Measurements from ENCODE around the gene XYLT1. TPM values are rescaled to one million over a fixed set of nuclear protein-coding genes. Genes with fewer than 3 reads are reported as not detected.

Gene XYLT1
- total and polyA plus RNA-seq, 10 of the 15 experiments (the other 5 are each of a cell fraction or from before 2014, with no cell fraction given) = 0.88 to 14.8 (median 5.8) TPM

DNA sequence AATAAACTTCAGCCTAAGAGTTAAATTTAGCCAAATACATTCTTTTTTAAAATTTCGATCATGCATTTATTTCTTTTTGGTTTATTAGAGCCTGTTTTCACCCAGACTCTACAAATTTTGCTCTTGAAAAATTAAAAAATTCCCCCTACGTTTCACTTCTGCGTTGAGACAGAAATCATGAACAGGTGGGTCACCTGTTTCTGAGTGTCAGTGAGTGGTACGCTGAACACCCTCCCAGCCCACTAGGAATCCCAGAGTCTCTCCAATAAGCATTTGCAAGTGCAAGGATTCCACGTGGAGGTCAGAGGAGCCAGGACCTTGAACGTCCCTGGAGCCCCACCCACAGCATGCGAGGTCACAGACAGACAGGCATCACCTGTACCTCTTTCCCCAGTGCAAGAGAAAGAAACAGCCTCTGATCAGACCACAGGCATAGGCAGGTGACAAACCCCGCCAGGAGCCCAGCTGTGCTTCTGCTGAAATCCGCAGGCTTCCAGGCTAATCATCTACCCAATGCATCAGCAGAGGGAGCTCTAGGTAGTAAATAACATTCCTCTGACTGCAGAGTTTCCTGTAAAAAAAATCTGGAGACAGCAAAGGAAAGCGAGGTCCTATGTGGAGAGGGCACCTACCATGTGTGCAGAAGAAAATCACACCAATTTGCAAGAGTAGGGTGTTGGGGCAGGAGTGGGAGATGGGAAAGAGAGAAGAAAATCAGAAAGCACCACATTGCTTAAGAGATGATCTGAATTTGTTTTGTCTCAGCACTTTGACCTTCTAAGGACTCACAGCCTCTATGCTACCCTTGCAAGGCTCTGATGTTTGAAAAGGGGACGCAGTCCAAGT lies 5.9 kb upstream of the XYLT1 start (continued):
- TF ChIP-seq MEF2B (IDR thresholded peaks at IDR 0.05; ENCODE audit: partially characterized antibody, poor library complexity, severe bottlenecking) (no peak), IRF4 (IDR thresholded peaks at IDR 0.05; ENCODE audit: low read depth, low read length) (no peak), HDAC6 (IDR thresholded peaks at IDR 0.05; ENCODE audit: unreplicated experiment) (no peak), MTA2 (IDR thresholded peaks at IDR 0.05; ENCODE audit: low read depth) (no peak), MTA3 (IDR thresholded peaks at IDR 0.05; ENCODE audit: borderline replicate concordance, low read length) (no peak), SUZ12 (IDR thresholded peaks at IDR 0.05; ENCODE audit: unreplicated experiment) (no peak), ZNF274 (IDR thresholded peaks at IDR 0.05; ENCODE audit: insufficient read depth, insufficient read length) (no peak), RAD21 (IDR thresholded peaks at IDR 0.05; ENCODE audit: insufficient read depth, low read depth, low read length) (peak; percentile 70), WRNIP1 (IDR thresholded peaks at IDR 0.05; ENCODE audit: borderline replicate concordance, low read depth, low read length) (no peak), CREB1 (IDR thresholded peaks at IDR 0.05; ENCODE audit: low read depth) (no peak), ZNF24 (IDR thresholded peaks at IDR 0.05) (no peak), RAD51 (IDR thresholded peaks at IDR 0.05) (no peak), CHD1 (IDR thresholded peaks at IDR 0.05; ENCODE audit: low read depth, low read length) (no peak)

DNA sequence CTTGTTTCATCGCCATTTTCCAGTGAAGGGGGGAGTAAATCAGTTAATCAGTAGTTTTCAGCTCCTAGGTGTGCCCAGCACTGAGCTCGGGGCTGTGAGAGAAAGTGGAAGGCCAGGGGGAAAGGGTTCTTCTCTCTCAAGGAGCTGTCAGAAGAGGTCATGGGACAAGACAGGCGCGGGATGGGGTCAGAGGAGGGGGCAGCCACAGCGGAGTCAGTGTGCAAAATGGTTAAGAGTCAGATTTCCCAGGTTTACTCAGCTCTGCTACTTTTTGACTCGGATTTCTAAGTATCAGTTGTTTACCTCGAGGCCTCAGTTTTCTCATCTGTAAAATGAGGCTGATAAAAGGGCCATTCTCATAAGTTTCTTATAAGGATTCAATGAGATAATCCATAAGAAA lies 4.3 kb upstream of the XYLT1 start:
- H3K9me3 ChIP-seq (replicated peaks; ENCODE audit: control insufficient read depth, insufficient read depth, low read length) = no peaks in the 10 kb centered on the region
- H3K79me2 ChIP-seq (ENCODE audit: control insufficient read depth, insufficient read depth, low read length) = no peaks in the 10 kb centered on the region
- ATAC-seq (0 out of 3 replicates have a peak, but pooled peaks have one; percentile 5), DNase-seq (ENCODE audit: low read depth, low spot score) (no peak), FAIRE-seq (no peak)
- peaks cover 18% of the 10 kb centered on the region for H3K4me1 ChIP-seq (ENCODE audit: control insufficient read depth, insufficient read depth, low read length)
- H3K27me3 ChIP-seq (replicated peaks in 1 of 2; ENCODE audit: control insufficient read depth in 2 of 2, insufficient read depth in 2 of 2, low read length in 1 of 2) = no peaks in the 10 kb centered on the region
- no peak overlapping the region for H2AFZ ChIP-seq (ENCODE audit: control insufficient read depth, low read depth, low read length)
- no peaks in the 10 kb centered on the region for H4K20me1 ChIP-seq (ENCODE audit: control insufficient read depth, insufficient read depth)
- intact Hi-C loops (cut with micrococcal nuclease; ENCODE audit: unreplicated experiment) = loop anchor here (5.0 kb wide), 1 partner anchor 52 kb away; no protein-coding TSS in a partner anchor
- WGBS (ENCODE audit: insufficient coverage, insufficient replicate concordance, low lambda C conversion rate, missing lambda C conversion rate) = 5% methylated on average over 7 of the region's 7 CpGs
- ChIA-PET CTCF (interaction anchor here (0.6 to 3.2 kb wide), 8 partner anchors 11 to 614 kb away, joined by 3 to 18 read pairs (median 4); no protein-coding TSS in a partner anchor), POLR2A (no interaction called here), SMC1A (ENCODE audit: uncharacterized antibody, unreplicated experiment) (interaction anchor here (0.6 to 2.2 kb wide), 11 partner anchors 9 to 130 kb away, joined by 3 to 9 read pairs (median 3); no protein-coding TSS in a partner anchor), RAD21 (ENCODE audit: unreplicated experiment) (interaction anchor here (0.7 to 1.9 kb wide), 11 partner anchors 11 to 613 kb away, joined by 3 to 6 read pairs (median 4); no protein-coding TSS in a partner anchor)
- no peak overlapping the region for H3K4me3 ChIP-seq
- in situ Hi-C loops (cut with MboI) = no loop called here
- peak overlapping the region; percentile 62; the same call in 1 of the 2 replicates for H3K4me2 ChIP-seq (ENCODE audit: control insufficient read depth, insufficient read depth)
- H3K36me3 ChIP-seq (ENCODE audit: control insufficient read depth in 2 of 2, insufficient read depth in 2 of 2, low read length in 1 of 2) = no peaks in the 10 kb centered on the region
- H3K9ac ChIP-seq (ENCODE audit: control insufficient read depth, insufficient read depth, low read length) = no peak overlapping the region
- no TSS peak for BruUV-seq (replicated peaks)
- H3K27ac ChIP-seq (ENCODE audit: control insufficient read depth, insufficient read depth) = no peak overlapping the region
- peak; percentile 17; the same call in 1 of the 2 replicates for TF ChIP-seq RUNX3 (IDR thresholded peaks at IDR 0.05; ENCODE audit: low read length)
- TF ChIP-seq JUNB (IDR thresholded peaks at IDR 0.05) = peak; percentile 55
- TF ChIP-seq ZNF274 (IDR thresholded peaks at IDR 0.05; ENCODE audit: insufficient read depth, insufficient read length) = no peak

All from GM12878 (cell line).